HepG2 (cell line): ENCODE results near the gene MAP3K5. TPM values are rescaled to one million over a fixed set of nuclear protein-coding genes. Genes with fewer than 3 reads are reported as not detected.

Experiments used
- ATAC-seq: fragments of 200-7000 bp; cut with Tn5 transposase; 3 replicates; pipeline ENCODE4 v1.9.1; 2020; ENCODE audit warnings: mild to moderate bottlenecking, moderate library complexity
- BruUV-seq: library from RNA; stranded (reverse); fragments of 400-500 nt; replicated peaks from 2 replicates; lab custom pipeline; 2021; lab: Mats Ljungman, UMichigan
- CTCF ChIA-PET: fragments of 300-600 bp; formaldehyde crosslinking; extraction: SDS; loops from one replicate; lab custom pipeline; 2021; ENCODE audit warnings: low total read pairs, inconsistent platforms, low intra/inter-chr PET ratio; lab: Yijun Ruan, JAX
- POLR2A ChIA-PET: fragments of 350-600 bp; sonication (Branson Sonifier 250); formaldehyde crosslinking; loops from one replicate; lab custom pipeline; 2020; ENCODE audit warnings: antibody characterized with exemption, inconsistent platforms; lab: Yijun Ruan, JAX
- DNase-seq: peaks from one replicate; pipeline ENCODE4 v3.0.0-alpha.2; 2015; ENCODE audit warnings: low spot score
- FAIRE-seq: peaks from 3 replicates; lab custom pipeline; 2011; peaks lifted over from hg19 to GRCh38; lab: Jason Lieb, UNC
- H2AFZ ChIP-seq: one replicate; pipeline ENCODE4 v1.6.1; 2011; ENCODE audit warnings: low read length, inconsistent platforms
- H3K27ac ChIP-seq: fragments of 300-600 bp; 3 replicates; pipeline ENCODE4 v1.8.0; 2011; ENCODE audit warnings: mixed run types, mild to moderate bottlenecking, mixed read lengths, low read length, inconsistent platforms; ENCODE audit not compliant: insufficient read depth; ENCODE audit errors: extremely low read length
- H3K27me3 ChIP-seq, 2 experiments: fragments of 200-600 bp in 1 of 2; 2 replicates in 1 of 2; 3 replicates in 1 of 2; pipeline versions ENCODE4 v1.6.0 to v1.8.0; 2011; ENCODE audit warnings: low read length in 2 of 2, mild to moderate bottlenecking in 2 of 2, moderate library complexity in 2 of 2, inconsistent platforms in 1 of 2; ENCODE audit not compliant: insufficient read depth in 2 of 2, control insufficient read depth in 1 of 2
- H3K36me3 ChIP-seq, 2 experiments: fragments of 200-600 bp in 1 of 2; replicated peaks in 1 of 2; 2 replicates in 1 of 2; 3 replicates in 1 of 2; pipeline versions ENCODE4 v1.5.1 to v1.8.0; 2011; ENCODE audit warnings: low read length in 2 of 2, inconsistent platforms in 1 of 2; ENCODE audit not compliant: insufficient read depth in 2 of 2, control insufficient read depth in 1 of 2
- H3K4me1 ChIP-seq: 2 replicates; pipeline ENCODE4 v1.5.1; 2012; ENCODE audit warnings: low read length, inconsistent platforms; ENCODE audit not compliant: insufficient read depth
- H3K4me2 ChIP-seq: 2 replicates; pipeline ENCODE4 v1.6.0; 2011; ENCODE audit warnings: low read depth, low read length, inconsistent platforms
- H3K4me3 ChIP-seq, 3 experiments: fragments of 200-600 bp in 1 of 3; sonication (generic), shearing (Covaris generic) in 1 of 3; replicated peaks in 1 of 3; 2 replicates each; pipeline ENCODE4 v1.5.1; 2011 to 2016; ENCODE audit warnings: low read length in 3 of 3, inconsistent platforms in 2 of 3, low read depth in 2 of 3, mild to moderate bottlenecking in 2 of 3, control low read depth in 1 of 3, mixed read lengths in 1 of 3; ENCODE audit not compliant: insufficient read depth in 1 of 3
- H3K79me2 ChIP-seq: one replicate; pipeline ENCODE4 v1.6.1; 2011; ENCODE audit warnings: low read length, inconsistent platforms; ENCODE audit not compliant: insufficient read depth
- H3K9ac ChIP-seq: 2 replicates; pipeline ENCODE4 v1.6.0; 2011; ENCODE audit warnings: mild to moderate bottlenecking, low read depth, low read length, inconsistent platforms; ENCODE audit not compliant: insufficient read depth
- H3K9me3 ChIP-seq: 2 replicates; pipeline ENCODE4 v1.5.1; 2012; ENCODE audit warnings: mild to moderate bottlenecking, low read length
- H4K20me1 ChIP-seq: 2 replicates; pipeline ENCODE4 v1.6.0; 2011; ENCODE audit warnings: inconsistent platforms, mild to moderate bottlenecking, low read length, moderate library complexity; ENCODE audit not compliant: insufficient read depth
- GATA4 ChIP-seq: sonication (generic); IDR thresholded peaks from 2 replicates; pipeline ENCODE4 v1.6.1; 2016; ENCODE audit warnings: antibody characterized with exemption, low read depth, borderline replicate concordance
- SNAPC2 ChIP-seq: sonication (generic); formaldehyde crosslinking; IDR thresholded peaks from 2 replicates; pipeline ENCODE4 v1.8.1; 2022; ENCODE audit warnings: mild to moderate bottlenecking, missing genetic modification reagents
- SRF ChIP-seq: IDR thresholded peaks from 2 replicates; pipeline ENCODE4 v1.6.1; 2011; ENCODE audit warnings: mild to moderate bottlenecking, low read depth, low read length, moderate library complexity
- ZNF143 ChIP-seq: sonication (generic); formaldehyde crosslinking; IDR thresholded peaks from 2 replicates; pipeline ENCODE4 v1.4.0; 2020; ENCODE audit warnings: missing genetic modification reagents
- ZNF512B ChIP-seq: sonication (generic); formaldehyde crosslinking; IDR thresholded peaks from 2 replicates; pipeline ENCODE4 v1.5.1; 2020; ENCODE audit warnings: missing genetic modification reagents, mild to moderate bottlenecking, borderline replicate concordance
- WGBS: methylation state at CpG from one replicate; pipeline ENCODE4 v1.1.6; 2017; ENCODE audit warnings: low lambda C conversion rate; 5-methylcytosine and 5-hydroxymethylcytosine counted together
- in situ Hi-C: cut with HindIII; loops from 2 replicates; pipeline ENCODE4 v1.10.0; 2017; ENCODE audit warnings: low pct_unique_long_range_greater_than_20kb; ENCODE audit not compliant: extremely low pct_ligation_motif_present
- intact Hi-C: fragments of 100-400 bp; cut with micrococcal nuclease; formaldehyde crosslinking; loops from one replicate; pipeline ENCODE4 v1.10.0; 2022; ENCODE audit not compliant: unreplicated experiment
- polyA plus RNA-seq, 8 experiments: library from polyadenylated mRNA; depleted of rRNA in 3 of 8; stranded (reverse) in 7 of 8; unstranded in 1 of 8; fragments of >200 nt; fragmentation: Illumina TruSeq in 4 of 8; extraction: Trizol in 4 of 8; gene quantifications; 2 replicates each; pipeline versions ENCODE4 v1.2.1 to v1.2.3, GENCODE V29; 2011 to 2016; ENCODE audit warnings: low read depth in 4 of 8, missing spikeins in 1 of 8, mixed read lengths in 1 of 8; ENCODE audit not compliant: insufficient read depth in 1 of 8
- total RNA-seq, 5 experiments: library from RNA; depleted of rRNA; stranded (reverse); fragments of >200 nt; fragmentation: Illumina TruSeq; extraction: Trizol; gene quantifications; 2 replicates each; pipeline ENCODE4 v1.2.3, GENCODE V29; 2016; ENCODE audit warnings: low read depth in 1 of 5

MAP3K5 gene
- total and polyA plus RNA-seq, 2 of the 13 experiments (the other 11 are each of a cell fraction or from before 2014, with no cell fraction given): not detected

- no peak overlapping the region for H3K4me3 ChIP-seq
- FAIRE-seq (no peak), ATAC-seq (no peak), DNase-seq (no peak)
- no peaks in the 10 kb centered on the region for H4K20me1 ChIP-seq
- POLR2A ChIA-PET: no interaction called here
- TF ChIP-seq SNAPC2 (CRISPR knock-in tag) (no peak), ZNF143 (CRISPR knock-in tag) (no peak), SRF (no peak), ZNF512B (CRISPR knock-in tag) (no peak), GATA4 (no peak)
- intact Hi-C loops: no loop called here
- no peaks in the 10 kb centered on the region for H3K9me3 ChIP-seq
- H3K36me3 ChIP-seq: no peaks in the 10 kb centered on the region
- BruUV-seq: no TSS peak
- no peak overlapping the region for H3K27ac ChIP-seq
- H3K4me1 ChIP-seq: no peaks in the 10 kb centered on the region
- no peaks in the 10 kb centered on the region for H3K27me3 ChIP-seq
- no peak overlapping the region for H3K9ac ChIP-seq
- H3K79me2 ChIP-seq: no peaks in the 10 kb centered on the region
- WGBS: 18% methylated on average over 9 of the region's 9 CpGs
- CTCF ChIA-PET: no interaction called here
- no peak overlapping the region for H3K4me2 ChIP-seq
- no peak overlapping the region for H2AFZ ChIP-seq
- in situ Hi-C loops: no loop called here
Measured at GRCh38 chr6:136737871-136738691, 54.2 kb downstream of the MAP3K5 start.
